ENCODE measurements around the gene SLC9A9.

SLC9A9 gene

GRCh38 chr3:143412084-143412483 is 436.2 kb downstream of the SLC9A9 start:
- DNase-seq (ENCODE audit: low read depth): no peak

DNA sequence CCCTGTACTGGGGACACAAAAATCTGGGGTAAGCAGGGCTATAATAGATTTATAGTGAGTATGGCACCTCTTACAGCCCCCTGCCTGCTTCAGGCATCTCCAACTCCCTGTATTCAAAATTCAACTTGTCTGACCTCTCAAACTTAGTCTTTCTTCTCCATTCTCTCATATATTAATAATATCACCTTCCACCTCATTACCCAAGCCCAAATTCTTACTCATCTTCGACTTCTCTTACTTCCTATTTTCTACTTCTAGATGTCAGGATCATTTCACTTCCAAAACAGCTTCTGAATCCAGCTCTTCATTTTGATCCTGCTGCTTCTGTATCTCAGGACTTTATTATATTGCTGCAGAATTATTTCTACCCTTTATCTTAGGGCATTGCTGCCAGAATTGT is 438.0 kb downstream of the SLC9A9 start:
- DNase-seq (ENCODE audit: low read depth): no peak

DNA sequence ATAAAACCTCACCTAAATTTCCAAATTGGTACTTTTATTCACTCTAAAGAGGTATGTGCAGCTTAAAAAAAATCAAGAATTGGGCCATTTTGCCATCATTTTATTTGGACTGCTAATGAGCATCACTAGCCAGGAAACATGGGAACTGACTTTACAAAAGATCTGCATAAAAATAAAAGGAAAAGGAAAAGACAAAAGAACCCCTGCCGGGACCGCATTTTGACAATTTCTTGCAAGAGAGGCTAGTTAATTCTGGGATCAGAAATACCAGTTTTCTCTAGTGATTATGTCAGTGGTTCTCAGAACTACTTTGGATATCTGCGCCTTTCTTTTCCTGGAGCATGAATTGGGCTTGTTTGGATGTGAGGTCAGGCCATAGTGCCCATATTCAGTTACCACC is 439.5 kb downstream of the SLC9A9 start:
- DNase-seq (ENCODE audit: low read depth): no peak

DNA sequence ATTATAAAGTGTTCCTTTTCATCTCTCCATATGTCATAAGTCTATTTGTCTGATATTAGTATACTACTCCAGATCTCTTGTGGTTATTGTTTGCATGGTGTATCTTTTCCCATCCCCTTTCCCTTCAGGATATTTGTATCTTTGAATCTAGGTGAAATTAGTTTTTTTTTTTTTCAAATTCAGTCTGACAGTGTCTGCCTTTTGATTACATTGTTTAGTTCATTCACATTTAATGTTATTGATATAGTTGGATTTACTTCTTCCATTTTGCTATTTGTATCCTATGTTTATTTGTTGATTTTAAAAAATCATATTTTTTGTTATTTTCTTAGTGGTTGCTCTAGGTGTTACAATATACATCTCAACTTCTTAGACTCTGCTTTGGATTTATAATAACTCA is 445.7 kb downstream of the SLC9A9 start:
- no peak for DNase-seq (ENCODE audit: low read depth)

GRCh38 chr3:143396790-143397189 is 451.5 kb downstream of the SLC9A9 start:
- DNase-seq (ENCODE audit: low read depth): no peak

GRCh38 chr3:143389388-143389787 is 458.9 kb downstream of the SLC9A9 start:
- no peak for DNase-seq (ENCODE audit: low read depth)

GRCh38 chr3:143387425-143387824 is 460.8 kb downstream of the SLC9A9 start:
- DNase-seq (ENCODE audit: low read depth): no peak

DNA sequence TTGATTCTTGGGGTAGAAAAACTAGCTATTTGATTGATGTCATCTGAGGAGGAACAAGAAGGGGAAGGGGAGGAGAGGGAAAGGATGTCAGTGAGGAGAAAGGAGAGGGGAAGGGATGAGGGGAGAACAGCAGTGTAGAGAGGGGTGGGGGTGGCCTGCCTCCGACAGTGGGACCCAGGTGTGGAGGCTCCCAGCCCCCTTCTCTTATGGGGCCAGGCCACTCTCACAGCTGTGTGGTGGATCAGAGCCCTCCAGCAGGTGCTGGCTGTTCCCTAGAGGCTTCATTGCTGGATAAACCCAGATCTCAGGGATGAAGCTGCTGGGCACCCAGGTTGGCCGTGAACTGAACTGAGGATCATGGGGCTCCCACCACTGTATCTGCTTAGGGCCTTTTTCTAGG is 464.2 kb downstream of the SLC9A9 start:
- DNase-seq (ENCODE audit: low read depth): no peak

DNA sequence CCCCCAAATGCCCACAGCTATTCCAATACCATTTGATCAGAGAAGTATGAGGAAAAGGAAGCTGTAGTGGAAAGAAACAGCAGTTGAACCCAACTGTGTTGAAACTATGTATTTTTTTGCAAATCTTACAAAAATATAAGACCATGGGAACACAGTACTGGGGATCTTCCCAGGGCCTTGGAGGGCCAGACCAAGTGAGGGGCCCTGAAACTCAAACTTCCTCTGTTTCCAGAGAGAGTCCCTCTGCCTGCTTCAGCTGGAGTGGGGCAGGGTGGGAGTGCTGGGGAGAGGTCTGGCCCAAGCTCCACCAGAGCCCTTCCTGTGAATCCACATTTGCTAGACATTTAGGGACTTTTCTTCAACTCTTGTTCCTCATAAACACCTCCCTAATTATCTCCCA is 464.8 kb downstream of the SLC9A9 start:
- DNase-seq (ENCODE audit: low read depth): no peak

- no peak for DNase-seq (ENCODE audit: low read depth)
Measured at GRCh38 chr3:143382816-143383215, 465.5 kb downstream of the SLC9A9 start.

DNA sequence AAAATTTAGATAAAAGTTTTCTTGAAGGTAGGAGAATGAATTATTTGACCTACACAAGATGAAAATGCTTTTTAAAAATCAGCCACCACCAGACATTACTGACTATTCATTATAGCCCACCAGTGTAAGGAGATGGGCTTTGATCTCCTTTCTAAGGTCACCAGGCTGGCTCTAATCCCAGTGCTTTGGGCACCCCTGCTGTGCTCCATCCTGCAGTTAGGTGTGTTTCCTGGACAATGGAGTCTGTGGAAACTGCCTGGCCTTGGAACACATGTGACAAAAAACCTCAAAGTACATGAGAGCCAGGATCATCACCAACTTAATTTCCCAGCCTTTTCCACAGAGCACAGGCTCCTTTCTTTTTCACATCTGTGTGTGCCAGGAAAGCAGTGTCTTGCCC is 467.8 kb downstream of the SLC9A9 start:
- DNase-seq (ENCODE audit: low read depth): no peak

DNA sequence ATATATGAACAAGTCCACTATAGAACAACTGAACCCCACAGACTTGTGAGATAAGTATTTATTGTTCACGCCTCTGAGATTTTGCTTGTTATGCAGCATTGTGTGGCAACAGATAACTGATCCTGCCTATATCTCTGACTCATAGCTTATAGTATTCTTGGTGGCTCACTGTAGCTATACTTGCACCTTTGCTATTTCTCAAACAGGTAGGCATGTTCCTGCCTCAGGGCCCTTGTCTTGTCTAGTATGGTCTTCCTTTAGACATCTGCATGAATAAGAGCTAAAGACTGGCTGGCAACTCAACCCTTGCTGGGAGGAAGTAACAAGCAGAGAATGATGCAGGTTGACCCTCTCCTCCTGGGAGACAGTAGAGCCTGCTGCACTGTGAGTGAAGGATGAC is 472.6 kb downstream of the SLC9A9 start:
- DNase-seq (ENCODE audit: low read depth): no peak

GRCh38 chr3:143367171-143367570 is 481.1 kb downstream of the SLC9A9 start:
- no peak for DNase-seq (ENCODE audit: low read depth)

GRCh38 chr3:143366672-143367071 is 481.6 kb downstream of the SLC9A9 start:
- no peak for DNase-seq (ENCODE audit: low read depth)

GRCh38 chr3:143363949-143364348 is 484.3 kb downstream of the SLC9A9 start:
- DNase-seq (ENCODE audit: low read depth): no peak

GRCh38 chr3:143363276-143363675 is 485.0 kb downstream of the SLC9A9 start:
- no peak for DNase-seq (ENCODE audit: low read depth)

GRCh38 chr3:143362115-143362991 is 485.9 kb downstream of the SLC9A9 start:
- no peak for DNase-seq (ENCODE audit: low read depth)

- no peak for DNase-seq (ENCODE audit: low read depth)
Measured at GRCh38 chr3:143361589-143361988, 486.7 kb downstream of the SLC9A9 start.

DNA sequence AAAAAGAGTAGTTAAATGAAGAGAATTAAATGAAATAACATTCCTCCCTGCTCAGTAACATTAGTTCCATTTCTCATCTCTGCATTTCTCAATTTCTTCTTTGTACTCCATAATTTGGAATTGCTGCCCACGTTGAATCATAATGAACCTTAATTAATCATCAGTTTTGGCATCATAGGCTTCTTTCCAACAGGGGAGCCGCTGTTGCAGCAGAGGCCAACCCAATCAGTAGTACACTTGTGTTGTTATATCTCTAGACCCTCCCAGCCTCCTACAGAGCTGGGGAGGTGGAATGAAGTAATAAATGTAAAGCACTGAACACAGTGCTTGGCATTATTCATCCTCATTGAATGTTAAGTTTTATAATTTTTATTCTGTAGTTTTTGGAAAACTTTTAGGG is 488.0 kb downstream of the SLC9A9 start:
- DNase-seq (ENCODE audit: low read depth): no peak

GRCh38 chr3:143358793-143359491 is 489.3 kb downstream of the SLC9A9 start:
- no peak for DNase-seq (ENCODE audit: low read depth)

- DNase-seq (ENCODE audit: low read depth): no peak
Measured at GRCh38 chr3:143358155-143358792, 490.0 kb downstream of the SLC9A9 start.

DNA sequence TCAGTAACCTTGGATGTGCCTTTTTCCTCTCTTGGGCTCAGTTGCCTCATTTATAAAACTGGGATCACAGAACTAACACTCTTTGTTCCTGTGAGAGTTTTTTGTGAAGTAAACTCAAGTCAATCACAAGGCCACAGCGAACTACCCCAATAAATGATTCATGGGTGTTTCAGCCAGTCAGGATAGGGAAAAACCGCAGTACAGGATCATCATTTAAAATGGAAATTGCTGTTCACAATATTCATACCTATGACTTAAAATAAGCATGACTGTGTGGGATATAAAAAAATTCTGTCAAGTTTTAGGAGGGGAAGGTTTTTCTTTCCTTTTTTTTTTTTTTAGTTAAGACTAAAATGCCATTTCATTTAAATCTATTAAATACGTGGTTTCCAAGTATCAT is 490.6 kb downstream of the SLC9A9 start:
- no peak for DNase-seq (ENCODE audit: low read depth)

GRCh38 chr3:143356839-143357238 is 491.4 kb downstream of the SLC9A9 start:
- no peak for DNase-seq (ENCODE audit: low read depth)

Data from stimulated activated CD8-positive, alpha-beta memory T cell treated with anti-CD3 and anti-CD28 coated beads, Interleukin-4, amount 100 ng/mL, for 24 hours (primary cell).